Measurements from ENCODE around the gene AATF.
A peak's percentile ranks its signal among the peaks of the same experiment; 100 is the strongest.

AATF gene

GRCh38 chr17:36921095-36921851 is 27.5 kb upstream of the AATF start:
- peak overlapping the region in 1 of 2 experiments; percentile 30 for H3K18ac ChIP-seq (ENCODE audit: low read depth in 1 of 2, low read length in 2 of 2)
- H3K23ac ChIP-seq (ENCODE audit: low read length in 2 of 2): no peak overlapping the region
- H3K4me1 ChIP-seq (ENCODE audit: control insufficient read depth, insufficient read depth, low read depth, low read length): peaks cover 44% of the 10 kb centered on the region
- no peak overlapping the region for H2BK15ac ChIP-seq (ENCODE audit: low read depth, poor library complexity, severe bottlenecking)
- peak; percentile 60 for DNase-seq
- no peak overlapping the region for H4K8ac ChIP-seq (ENCODE audit: low read length)
- H4K91ac ChIP-seq (ENCODE audit: low read length): no peak overlapping the region
- no peak overlapping the region for H2BK120ac ChIP-seq (ENCODE audit: low read depth, low read length)
- no peak overlapping the region for H3K4ac ChIP-seq (ENCODE audit: low read depth in 1 of 2, low read length in 2 of 2)
- H2BK5ac ChIP-seq (ENCODE audit: low read depth, low read length, poor library complexity, severe bottlenecking): peak overlapping the region; percentile 96
- no peak overlapping the region for H3K4me3 ChIP-seq (ENCODE audit: insufficient read depth in 1 of 2, low read depth in 1 of 2, low read length in 2 of 2)
- H3K4me2 ChIP-seq (ENCODE audit: low read length, poor library complexity, severe bottlenecking): peak overlapping the region; percentile 25
- H3K9me3 ChIP-seq (ENCODE audit: control insufficient read depth, low read length): no peaks in the 10 kb centered on the region
- no peaks in the 10 kb centered on the region for H3K79me1 ChIP-seq (replicated peaks; ENCODE audit: low read length, poor library complexity, severe bottlenecking)
- peak overlapping the region; percentile 93 for H3K27ac ChIP-seq (ENCODE audit: low read length, poor library complexity, severe bottlenecking)
- H3K27me3 ChIP-seq (ENCODE audit: control insufficient read depth in 1 of 2, insufficient read depth in 1 of 2, low read length in 2 of 2): peaks cover 0 to 74% of the 10 kb centered on the region in 2 experiments
- peak overlapping the region; percentile 53 for H2AK5ac ChIP-seq (ENCODE audit: low read length, severe bottlenecking)
- no peak overlapping the region for H3K14ac ChIP-seq (ENCODE audit: low read length in 2 of 2)
- no peaks in the 10 kb centered on the region for H3K36me3 ChIP-seq (ENCODE audit: control insufficient read depth in 1 of 2, insufficient read depth in 2 of 2, low read depth in 1 of 2, low read length in 2 of 2)
- 49% methylated on average over 5 of the region's 7 CpGs for WGBS
- H3K9ac ChIP-seq (ENCODE audit: low read length): no peak overlapping the region
- H2BK12ac ChIP-seq (ENCODE audit: low read length in 2 of 2): peak overlapping the region in 1 of 2 experiments; percentile 24
- no peak overlapping the region for H2AFZ ChIP-seq (ENCODE audit: low read depth, low read length)

GRCh38 chr17:36922175-36922574 is 26.6 kb upstream of the AATF start:
- H3K4me2 ChIP-seq (ENCODE audit: low read length, poor library complexity, severe bottlenecking): no peak overlapping the region

GRCh38 chr17:36923814-36924221 is 24.9 kb upstream of the AATF start:
- Histone ChIP-seq H3K4ac (ENCODE audit: low read depth in 1 of 2, low read length in 2 of 2) (no peak overlapping the region), H3K27ac (ENCODE audit: low read length, poor library complexity, severe bottlenecking) (no peak overlapping the region), H3K27me3 (ENCODE audit: control insufficient read depth in 1 of 2, insufficient read depth in 1 of 2, low read length in 2 of 2) (peaks cover 0 to 92% of the 10 kb centered on the region in 2 experiments), H3K4me1 (ENCODE audit: control insufficient read depth, insufficient read depth, low read depth, low read length) (peaks cover 41% of the 10 kb centered on the region), H2AK5ac (ENCODE audit: low read length, severe bottlenecking) (no peak overlapping the region), H4K8ac (ENCODE audit: low read length) (no peak overlapping the region), H3K4me3 (ENCODE audit: insufficient read depth in 1 of 2, low read depth in 1 of 2, low read length in 2 of 2) (no peak overlapping the region), H3K9ac (ENCODE audit: low read length) (no peak overlapping the region), H3K23ac (ENCODE audit: low read length in 2 of 2) (no peak overlapping the region), H2BK120ac (ENCODE audit: low read depth, low read length) (no peak overlapping the region), H3K9me3 (ENCODE audit: control insufficient read depth, low read length) (no peaks in the 10 kb centered on the region), H3K79me1 (replicated peaks; ENCODE audit: low read length, poor library complexity, severe bottlenecking) (no peaks in the 10 kb centered on the region), H2BK5ac (ENCODE audit: low read depth, low read length, poor library complexity, severe bottlenecking) (no peak overlapping the region), H3K14ac (ENCODE audit: low read length in 2 of 2) (no peak overlapping the region), H2BK15ac (ENCODE audit: low read depth, poor library complexity, severe bottlenecking) (no peak overlapping the region), H4K91ac (ENCODE audit: low read length) (no peak overlapping the region), H3K4me2 (ENCODE audit: low read length, poor library complexity, severe bottlenecking) (no peak overlapping the region), H2AFZ (ENCODE audit: low read depth, low read length) (no peak overlapping the region), H3K36me3 (ENCODE audit: control insufficient read depth in 1 of 2, insufficient read depth in 2 of 2, low read depth in 1 of 2, low read length in 2 of 2) (no peaks in the 10 kb centered on the region), H2BK12ac (ENCODE audit: low read length in 2 of 2) (no peak overlapping the region), H3K18ac (ENCODE audit: low read depth in 1 of 2, low read length in 2 of 2) (no peak overlapping the region)
- DNase-seq: no peak
- 74% methylated on average over 5 of the region's 5 CpGs for WGBS

More at GRCh38 chr17:36922175-36922574, 26.6 kb upstream of the AATF start:
- no peak overlapping the region for H3K4ac ChIP-seq (ENCODE audit: low read depth in 1 of 2, low read length in 2 of 2)
- H3K9me3 ChIP-seq (ENCODE audit: control insufficient read depth, low read length): no peaks in the 10 kb centered on the region
- no peak overlapping the region for H2AFZ ChIP-seq (ENCODE audit: low read depth, low read length)
- H2BK120ac ChIP-seq (ENCODE audit: low read depth, low read length): no peak overlapping the region
- no peak overlapping the region for H3K9ac ChIP-seq (ENCODE audit: low read length)
- H3K14ac ChIP-seq (ENCODE audit: low read length in 2 of 2): no peak overlapping the region
- no peaks in the 10 kb centered on the region for H3K79me1 ChIP-seq (replicated peaks; ENCODE audit: low read length, poor library complexity, severe bottlenecking)
- no peak overlapping the region for H2BK15ac ChIP-seq (ENCODE audit: low read depth, poor library complexity, severe bottlenecking)
- no peak for DNase-seq
- H3K18ac ChIP-seq (ENCODE audit: low read depth in 1 of 2, low read length in 2 of 2): no peak overlapping the region
- H3K4me3 ChIP-seq (ENCODE audit: insufficient read depth in 1 of 2, low read depth in 1 of 2, low read length in 2 of 2): no peak overlapping the region
- H2BK12ac ChIP-seq (ENCODE audit: low read length in 2 of 2): no peak overlapping the region
- no peak overlapping the region for H3K27ac ChIP-seq (ENCODE audit: low read length, poor library complexity, severe bottlenecking)
- peaks cover 44% of the 10 kb centered on the region for H3K4me1 ChIP-seq (ENCODE audit: control insufficient read depth, insufficient read depth, low read depth, low read length)
- no peak overlapping the region for H4K91ac ChIP-seq (ENCODE audit: low read length)
- peaks cover 0 to 81% of the 10 kb centered on the region in 2 experiments for H3K27me3 ChIP-seq (ENCODE audit: control insufficient read depth in 1 of 2, insufficient read depth in 1 of 2, low read length in 2 of 2)
- H2BK5ac ChIP-seq (ENCODE audit: low read depth, low read length, poor library complexity, severe bottlenecking): no peak overlapping the region
- no peak overlapping the region for H4K8ac ChIP-seq (ENCODE audit: low read length)
- peak overlapping the region; percentile 24 for H2AK5ac ChIP-seq (ENCODE audit: low read length, severe bottlenecking)
- no peaks in the 10 kb centered on the region for H3K36me3 ChIP-seq (ENCODE audit: control insufficient read depth in 1 of 2, insufficient read depth in 2 of 2, low read depth in 1 of 2, low read length in 2 of 2)
- H3K23ac ChIP-seq (ENCODE audit: low read length in 2 of 2): no peak overlapping the region

GRCh38 chr17:36926226-36926625 is 22.5 kb upstream of the AATF start:
- no peak overlapping the region for H2BK15ac ChIP-seq (ENCODE audit: low read depth, poor library complexity, severe bottlenecking)

More at GRCh38 chr17:36926226-36926625, 22.5 kb upstream of the AATF start:
- Histone ChIP-seq H3K4me3 (ENCODE audit: insufficient read depth in 1 of 2, low read depth in 1 of 2, low read length in 2 of 2) (no peak overlapping the region), H3K4me2 (ENCODE audit: low read length, poor library complexity, severe bottlenecking) (no peak overlapping the region), H3K27me3 (ENCODE audit: control insufficient read depth in 1 of 2, insufficient read depth in 1 of 2, low read length in 2 of 2) (peaks cover 23 to 93% of the 10 kb centered on the region in 2 experiments), H3K4me1 (ENCODE audit: control insufficient read depth, insufficient read depth, low read depth, low read length) (peaks cover 23% of the 10 kb centered on the region), H3K27ac (ENCODE audit: low read length, poor library complexity, severe bottlenecking) (no peak overlapping the region), H3K14ac (ENCODE audit: low read length in 2 of 2) (no peak overlapping the region), H3K4ac (ENCODE audit: low read depth in 1 of 2, low read length in 2 of 2) (no peak overlapping the region), H2BK120ac (ENCODE audit: low read depth, low read length) (no peak overlapping the region), H4K91ac (ENCODE audit: low read length) (no peak overlapping the region), H3K18ac (ENCODE audit: low read depth in 1 of 2, low read length in 2 of 2) (no peak overlapping the region), H4K8ac (ENCODE audit: low read length) (no peak overlapping the region), H3K9ac (ENCODE audit: low read length) (no peak overlapping the region), H2BK12ac (ENCODE audit: low read length in 2 of 2) (no peak overlapping the region), H2AFZ (ENCODE audit: low read depth, low read length) (no peak overlapping the region), H3K23ac (ENCODE audit: low read length in 2 of 2) (no peak overlapping the region), H3K36me3 (ENCODE audit: control insufficient read depth in 1 of 2, insufficient read depth in 2 of 2, low read depth in 1 of 2, low read length in 2 of 2) (no peaks in the 10 kb centered on the region), H2AK5ac (ENCODE audit: low read length, severe bottlenecking) (no peak overlapping the region), H3K79me1 (replicated peaks; ENCODE audit: low read length, poor library complexity, severe bottlenecking) (no peaks in the 10 kb centered on the region), H2BK5ac (ENCODE audit: low read depth, low read length, poor library complexity, severe bottlenecking) (no peak overlapping the region), H3K9me3 (ENCODE audit: control insufficient read depth, low read length) (no peaks in the 10 kb centered on the region)
- 50% methylated on average over 1 of the region's 3 CpGs for WGBS
- no peak for DNase-seq

Data from mesenchymal stem cell (in vitro differentiated cells and primary cell).